Measurements from ENCODE around the gene FAM43B.
A peak's percentile ranks its signal among the peaks of the same experiment; 100 is the strongest.
"Not testable (repeated sequence)": the region's sequence is repeated elsewhere in the genome, so short reads cannot be mapped to it uniquely, and the experiment has no call there.

The FAM43B gene

DNA sequence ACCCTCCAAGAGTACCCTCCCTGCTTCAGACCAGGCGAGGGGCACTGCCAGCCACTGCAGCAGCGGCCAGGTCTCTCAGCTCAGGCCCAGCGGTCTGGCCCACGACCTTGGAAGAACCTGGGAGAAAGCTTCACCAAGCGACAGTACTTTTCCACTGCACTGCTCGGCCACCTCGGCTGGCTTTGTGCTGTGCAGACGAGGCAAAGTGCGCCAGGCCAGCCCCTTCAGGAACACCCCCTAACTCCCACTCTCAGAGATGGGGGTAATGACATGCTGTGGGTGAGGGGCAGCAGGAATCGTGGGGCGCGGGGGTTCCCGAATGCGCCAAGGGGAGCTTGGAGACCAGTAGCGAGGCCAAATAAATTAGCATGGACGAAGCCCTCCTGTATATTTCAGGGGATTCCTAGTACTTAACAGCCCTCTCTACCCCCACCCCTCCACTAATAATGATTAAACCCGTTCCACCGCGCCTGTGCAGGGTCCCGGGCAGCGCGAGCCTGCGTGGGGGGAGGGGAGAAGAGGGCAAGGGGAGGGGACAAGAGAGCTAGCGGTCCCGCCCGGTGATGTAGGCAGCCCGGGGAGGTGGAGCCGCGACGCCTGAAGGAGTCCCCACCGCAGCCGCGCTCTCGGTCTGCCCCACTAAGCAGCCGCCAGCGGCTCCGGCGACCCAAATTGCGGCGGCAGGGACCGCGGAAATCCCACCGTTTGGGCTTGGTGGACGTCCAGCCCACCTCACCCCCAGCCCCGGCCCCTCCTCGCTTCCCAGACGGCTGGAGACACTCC, at the start of gene FAM43B:
Gene FAM43B (plus strand): TSS at position 629 of the 783 bp plus-strand sequence. CDS start 401 bp downstream, outside the sequence.
- no peak for DNase-seq (ENCODE audit: low read depth)

DNA sequence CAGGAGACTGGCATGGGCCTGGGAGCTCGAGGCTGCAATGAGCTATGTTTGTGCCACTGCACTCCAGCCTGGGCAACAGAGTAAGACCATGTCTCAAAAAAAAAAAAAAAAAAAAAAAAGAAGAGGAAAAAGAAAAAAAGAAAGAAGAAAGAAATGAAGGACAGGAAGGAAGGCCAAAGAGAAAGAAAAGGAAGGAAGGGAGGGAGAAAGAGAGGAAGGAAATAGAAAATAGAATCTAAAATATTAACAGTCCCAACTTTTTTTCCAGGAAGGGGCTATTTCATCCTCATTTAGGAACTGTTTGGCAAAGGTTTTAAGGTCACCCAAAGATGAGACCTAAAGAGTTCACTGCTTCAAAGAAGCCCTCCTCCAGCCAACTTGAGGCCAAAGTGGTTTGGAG, 46.9 kb upstream of the FAM43B start:
- no peak for DNase-seq (ENCODE audit: low read depth)

DNA sequence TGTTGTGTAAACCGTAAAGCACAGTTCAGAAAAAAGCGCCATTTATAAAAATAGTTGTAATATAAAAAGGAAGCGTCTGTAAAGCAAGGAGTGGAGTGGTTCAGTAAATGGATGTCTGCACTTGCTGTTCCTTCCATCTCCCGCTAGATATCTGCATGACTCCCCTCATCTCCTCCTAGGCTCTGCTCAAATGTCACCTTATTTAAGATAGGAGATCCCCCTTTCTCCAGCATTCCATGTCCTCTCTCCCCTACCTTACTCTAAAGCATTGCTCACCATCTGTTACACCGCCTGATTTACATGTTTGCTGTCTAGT, 45.2 kb upstream of the FAM43B start:
- DNase-seq (ENCODE audit: low read depth), result no peak

GRCh38 chr1:20507564-20508410, 44.6 kb upstream of the FAM43B start, which contains the start of gene MUL1:
TSS of gene MUL1 (minus strand) at chr1:20508151. CDS start at chr1:20508024, 127 bp downstream.
- peak; percentile 88 for DNase-seq (ENCODE audit: low read depth)

DNA sequence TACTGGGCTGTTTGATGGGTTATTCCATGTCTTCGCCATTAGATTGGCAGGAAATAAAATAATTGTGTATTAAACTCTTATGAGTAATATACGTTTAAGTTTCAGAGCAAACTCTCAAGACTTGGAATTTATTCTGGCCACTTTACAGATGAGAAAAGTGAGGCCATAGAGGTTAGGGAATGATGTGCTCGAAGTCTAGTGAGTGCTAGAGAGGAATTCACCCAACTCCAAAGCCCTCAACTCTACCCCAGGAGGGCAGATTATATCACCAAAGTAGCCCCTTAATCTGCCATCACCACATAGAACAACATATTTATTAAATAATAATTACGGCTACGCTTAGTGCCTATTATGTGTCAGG, 44.0 kb upstream of the FAM43B start:
- DNase-seq (ENCODE audit: low read depth), result no peak

DNA sequence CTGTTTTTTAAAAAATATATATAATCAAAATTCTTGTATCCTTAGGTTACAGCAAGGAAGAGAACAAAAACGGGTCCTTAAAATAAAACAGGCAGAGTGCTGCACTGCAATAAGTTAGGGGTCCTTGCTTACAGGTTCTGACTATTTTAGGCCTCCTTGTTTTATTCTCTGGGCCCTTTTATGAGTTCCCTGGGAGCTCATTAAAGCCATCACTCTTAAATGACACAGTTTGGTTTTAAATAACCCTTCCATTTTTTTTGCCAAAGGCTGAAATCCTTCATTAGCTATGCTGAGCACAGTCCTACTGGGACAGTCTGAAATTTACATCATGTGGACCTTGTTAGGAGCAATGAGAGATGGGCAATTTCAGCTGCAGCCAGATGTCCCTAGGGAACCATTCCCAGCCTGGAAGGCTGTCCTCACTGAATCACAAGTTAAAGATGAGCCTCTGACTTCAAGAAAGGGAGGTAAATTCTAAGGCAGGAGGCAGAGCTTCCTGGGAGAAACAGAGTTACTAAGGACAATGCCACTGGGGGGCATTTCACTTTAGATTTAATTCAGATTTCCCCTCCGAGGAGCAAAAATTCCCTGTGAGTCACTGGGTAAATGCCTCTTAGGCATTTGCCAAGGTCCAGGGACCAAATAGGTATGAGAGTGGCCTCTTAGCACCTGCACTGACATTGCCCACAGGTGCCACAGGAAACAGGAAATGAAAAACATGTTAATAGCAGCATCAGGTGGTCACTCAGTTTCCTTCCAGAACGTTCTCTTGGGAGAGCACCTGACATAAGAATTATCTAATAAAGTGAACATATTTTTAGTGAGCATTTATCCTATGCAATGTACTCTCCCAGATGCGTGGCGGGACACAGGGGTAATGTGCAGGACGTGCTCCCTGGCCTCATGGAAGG, 40.6 kb upstream of the FAM43B start:
- DNase-seq (ENCODE audit: low read depth), result no peak

DNA sequence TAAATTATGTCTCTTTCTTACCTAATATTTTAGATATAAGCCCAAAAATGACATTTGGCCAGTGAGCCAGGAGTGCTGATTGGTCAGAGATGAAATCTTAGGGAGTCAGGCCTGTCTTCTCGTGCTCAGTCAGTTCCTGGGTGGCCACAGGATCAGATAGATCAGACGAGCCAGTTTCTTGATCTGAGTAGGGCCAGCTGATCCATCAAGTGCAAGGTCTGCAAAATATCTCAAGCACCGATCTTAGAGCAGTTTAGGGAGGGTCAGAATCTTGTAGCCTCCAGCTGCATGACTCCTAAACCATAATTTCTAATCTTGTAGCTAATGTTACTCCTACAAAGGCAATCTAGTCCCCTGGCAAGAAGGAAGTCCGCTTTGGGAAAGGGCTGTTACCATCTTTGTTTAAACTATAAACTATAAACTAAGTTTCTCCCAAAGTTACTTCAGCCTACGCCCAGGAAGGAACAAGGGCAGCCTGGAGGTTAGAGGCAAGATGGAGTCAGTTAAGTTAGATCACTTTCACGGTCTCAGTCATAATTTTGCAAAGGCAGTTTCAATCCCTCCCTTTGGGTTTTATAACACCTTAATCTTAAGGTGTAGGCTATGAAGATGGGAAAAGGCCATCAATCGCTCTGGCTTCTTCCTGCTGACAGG, 32.6 kb upstream of the FAM43B start:
- DNase-seq (ENCODE audit: low read depth), result not testable (repeated sequence)

DNA sequence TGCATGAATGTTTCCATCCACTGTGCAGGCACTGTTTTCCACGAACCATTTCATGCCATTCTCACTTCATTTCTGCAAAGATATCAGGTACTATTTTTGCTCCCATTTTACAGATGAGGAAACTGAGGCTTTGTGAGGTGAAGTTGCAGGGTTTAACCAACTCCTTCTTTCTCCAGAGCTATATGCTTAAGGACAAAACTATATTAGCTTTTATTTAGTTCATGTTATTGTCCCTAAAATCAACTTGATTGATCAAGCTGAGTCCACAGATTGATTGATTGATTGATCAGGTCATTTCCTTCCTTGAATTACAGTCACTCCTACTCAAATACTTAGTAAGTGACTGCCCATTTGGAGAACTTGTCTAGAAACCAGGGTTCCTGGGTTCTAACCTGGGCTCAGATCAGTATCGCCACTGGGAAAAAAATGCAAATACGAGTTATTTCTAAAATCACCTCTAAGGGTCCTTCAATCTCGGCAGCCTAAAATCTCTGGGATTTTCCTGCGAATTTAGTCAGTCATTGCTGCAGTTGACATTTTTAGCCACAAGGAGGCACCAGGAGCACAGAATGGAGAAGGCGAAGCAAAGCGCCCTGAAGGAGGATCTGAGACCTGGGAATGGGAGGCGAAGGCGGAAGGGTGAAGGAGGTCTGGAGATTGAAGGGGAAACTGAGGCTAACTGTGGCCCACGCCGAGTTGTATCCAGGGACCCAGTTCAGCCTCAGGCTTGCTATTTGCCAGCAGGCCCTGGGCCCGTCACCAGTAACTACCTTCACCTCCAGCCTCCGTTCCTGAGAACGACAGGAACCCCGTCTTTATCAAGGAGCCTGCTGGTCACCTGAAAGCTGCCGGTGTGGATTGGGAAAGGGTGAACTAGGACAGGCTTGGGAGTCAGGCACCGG, 30.2 kb upstream of the FAM43B start:
- DNase-seq (ENCODE audit: low read depth), result peak; percentile 41

- DNase-seq (ENCODE audit: low read depth), result no peak
These were observed 26.1 kb upstream of the FAM43B start for GRCh38 chr1:20526267-20526666.

GRCh38 chr1:20528221-20528620, 24.2 kb upstream of the FAM43B start:
- DNase-seq (ENCODE audit: low read depth), result no peak

- no peak for DNase-seq (ENCODE audit: low read depth)
These were observed 22.1 kb upstream of the FAM43B start for GRCh38 chr1:20530306-20530705.

DNA sequence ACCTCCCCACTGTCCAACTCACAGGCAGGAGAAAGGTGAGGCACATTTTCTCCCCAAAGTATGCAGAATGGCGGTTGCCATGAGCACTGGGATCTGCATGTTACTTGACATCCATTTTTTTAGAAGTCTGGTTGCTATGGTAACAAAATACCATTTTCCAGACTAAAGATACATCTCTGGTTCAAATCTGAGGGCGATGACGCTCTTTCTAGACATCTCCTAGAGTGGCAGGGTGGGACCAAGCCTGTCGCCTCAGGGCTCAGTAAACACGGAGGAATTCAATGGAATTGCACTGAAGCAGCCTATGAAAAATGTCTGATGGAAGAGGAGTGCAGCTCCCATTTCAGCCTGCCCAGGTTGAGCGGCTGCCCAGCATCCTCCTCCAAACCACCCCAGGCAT, 21.5 kb upstream of the FAM43B start:
- no peak for DNase-seq (ENCODE audit: low read depth)

- DNase-seq (ENCODE audit: low read depth), result no peak
These were observed 18.7 kb upstream of the FAM43B start for GRCh38 chr1:20533635-20534034.

DNA sequence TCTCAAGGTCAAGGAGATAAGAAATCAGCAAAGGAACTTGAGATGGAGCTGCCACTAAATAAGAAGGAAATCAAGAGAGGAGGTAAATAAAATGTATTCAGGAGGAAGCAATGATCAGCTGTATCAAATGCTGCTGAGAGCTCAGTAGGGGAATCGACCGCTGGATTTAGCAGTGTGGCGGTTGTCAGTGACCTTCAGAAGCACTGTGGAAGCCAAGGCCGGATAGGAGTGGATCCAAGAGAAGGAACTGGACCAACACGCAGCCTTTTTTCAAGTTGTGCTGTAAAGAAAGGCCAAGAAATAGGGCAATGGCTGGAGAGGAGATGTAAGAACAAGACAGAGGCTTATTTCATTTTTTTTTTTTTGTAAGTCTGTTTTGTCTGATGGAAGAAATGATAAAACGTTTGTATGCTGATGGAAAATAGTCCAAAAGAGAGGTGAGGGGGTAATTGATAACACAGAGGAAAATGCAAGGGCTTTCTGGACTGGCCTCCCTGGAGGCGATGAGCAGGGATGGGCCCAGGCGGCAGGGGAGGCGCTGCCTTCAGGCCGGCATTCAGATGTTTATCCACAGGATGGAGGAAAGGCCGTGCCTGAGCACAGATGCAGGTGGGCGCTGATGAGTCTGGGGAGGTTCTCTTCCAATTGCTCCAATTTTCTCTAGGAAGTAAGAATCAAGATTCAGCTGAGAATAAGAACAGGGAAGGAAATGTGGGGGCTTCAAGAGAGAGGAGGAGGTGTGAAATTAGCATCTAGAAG, 17.5 kb upstream of the FAM43B start:
- DNase-seq (ENCODE audit: low read depth), result no peak

DNA sequence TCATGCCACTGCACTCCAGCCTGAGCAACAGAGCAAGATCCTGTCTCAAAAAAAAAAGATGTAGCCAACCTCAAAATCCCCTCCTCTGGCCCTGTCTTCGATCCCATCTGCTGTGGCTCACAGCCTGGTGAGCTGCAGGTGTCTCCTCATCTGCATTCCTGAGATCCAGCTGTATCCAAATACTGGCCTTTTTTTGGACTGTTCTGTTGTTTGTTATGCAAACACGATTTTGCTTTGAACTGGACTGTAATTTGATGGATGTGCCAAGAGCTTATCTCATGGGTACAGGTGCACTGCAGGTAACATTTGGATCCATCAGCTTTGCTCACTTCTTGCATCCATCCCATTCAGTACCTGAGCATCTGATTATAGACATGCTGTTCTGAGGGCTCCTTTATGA, 14.1 kb upstream of the FAM43B start:
- no peak for DNase-seq (ENCODE audit: low read depth)

DNA sequence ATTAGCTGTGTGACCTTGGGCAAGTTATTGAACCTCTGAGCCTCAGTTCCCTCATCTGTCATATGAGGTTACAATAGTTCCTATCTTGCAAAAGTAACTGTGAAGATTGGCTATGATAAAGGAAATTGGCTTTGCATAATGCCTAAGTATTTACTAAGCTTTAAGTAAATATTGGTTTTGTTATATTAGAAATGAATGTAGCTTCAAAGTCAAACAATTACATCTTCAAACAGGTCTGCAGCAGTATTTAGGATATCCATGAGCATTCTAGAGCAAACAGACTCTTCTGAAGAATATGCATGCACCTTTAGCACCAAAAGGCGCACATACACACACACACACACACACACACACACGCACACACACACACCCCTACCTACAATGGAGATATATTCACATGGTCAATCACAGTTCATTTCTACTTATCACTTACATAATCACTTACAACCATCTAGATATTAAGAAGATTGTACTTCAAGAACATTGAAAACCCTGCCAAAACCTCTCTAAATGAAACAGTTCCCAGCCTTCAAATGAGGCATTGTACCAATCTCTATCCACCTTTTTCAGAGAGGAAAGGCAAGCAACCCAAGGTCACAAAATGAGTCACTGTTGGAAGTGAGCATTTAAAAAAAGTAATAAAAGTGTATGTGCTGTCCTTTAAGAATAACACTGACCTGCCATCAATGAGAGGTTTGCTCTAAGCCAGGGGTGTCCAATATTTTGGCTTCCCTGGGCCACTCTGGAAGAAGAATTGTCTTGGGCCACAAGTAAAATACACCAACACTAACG, 13.4 kb upstream of the FAM43B start:
- DNase-seq (ENCODE audit: low read depth), result no peak

DNA sequence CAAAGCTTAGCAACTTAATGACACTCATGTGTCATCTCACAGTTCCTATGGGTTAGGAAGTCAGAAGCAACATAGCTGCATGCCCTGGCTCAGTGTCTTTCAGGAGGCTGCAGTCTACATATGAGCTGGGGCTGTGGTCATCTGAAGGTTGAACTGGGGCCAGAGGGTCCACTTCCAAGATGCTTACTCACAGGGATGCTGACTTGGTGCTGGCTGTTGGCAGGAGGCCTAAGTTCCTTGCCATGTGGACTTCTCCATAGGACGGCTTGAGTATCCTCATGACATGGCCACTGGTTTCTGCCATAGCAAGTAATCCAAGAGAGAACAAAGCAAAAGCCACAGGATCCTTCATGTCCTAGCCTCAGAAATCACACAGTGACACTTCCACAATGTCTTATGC, 12.1 kb upstream of the FAM43B start:
- no peak for DNase-seq (ENCODE audit: low read depth)

DNA sequence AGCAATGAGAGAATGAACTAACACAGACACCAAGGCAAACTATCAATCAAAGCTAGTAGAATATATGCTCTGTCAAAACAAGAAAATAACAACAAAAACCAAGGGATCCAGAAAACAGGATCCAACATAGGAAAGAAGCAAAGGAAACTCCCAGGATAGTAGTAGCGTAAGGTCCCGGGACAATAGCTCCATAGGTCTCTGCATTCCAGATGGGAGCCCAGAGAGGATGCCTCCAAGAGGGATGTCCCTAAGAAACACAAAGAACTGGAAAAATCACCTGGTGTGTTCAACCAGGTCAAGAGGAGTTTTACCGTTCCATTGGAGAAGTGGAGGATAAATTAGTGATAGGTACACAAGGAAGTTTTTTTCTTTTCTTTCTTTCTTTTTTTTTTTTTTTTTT, 5.7 kb upstream of the FAM43B start:
- DNase-seq (ENCODE audit: low read depth), result no peak

- DNase-seq (ENCODE audit: low read depth), result no peak
These were observed 1.2 kb upstream of the FAM43B start for GRCh38 chr1:20551161-20551560.
